Gastroesophageal sphincter (tissue), 4 donors: ENCODE data around the gene GOSR2. TPM values are rescaled to one million over a fixed set of nuclear protein-coding genes. Genes with fewer than 3 reads are reported as not detected.

Experiments used
- ATAC-seq: fragments of 150-250 bp; one replicate; pipeline ENCODE4 v1.9.1; 2016; ENCODE audit warnings: mild to moderate bottlenecking, moderate library complexity
- H3K27ac ChIP-seq, 4 donors: fragments of 200-600 bp; sonication (generic) in 3 of 4; 1 replicate in 3 of 4; 2 replicates in 1 of 4; pipeline ENCODE4 v1.5.1; 2016 to 2019
- H3K27me3 ChIP-seq: fragments of 200-600 bp; sonication (generic); one replicate; pipeline ENCODE4 v1.5.1; 2019
- H3K36me3 ChIP-seq, 2 donors: fragments of 200-600 bp; sonication (generic); one replicate each; pipeline ENCODE4 v1.5.1; 2019; ENCODE audit warnings: control low read depth in 1 of 2
- H3K4me1 ChIP-seq, 3 donors: fragments of 200-600 bp; sonication (generic); 1 replicate in 2 of 3; 2 replicates in 1 of 3; pipeline ENCODE4 v1.5.1; 2016 to 2019; ENCODE audit warnings: control low read depth in 2 of 3
- H3K4me3 ChIP-seq, 2 donors: fragments of 200-600 bp; sonication (generic); one replicate each; pipeline ENCODE4 v1.5.1; 2019; ENCODE audit warnings: mild to moderate bottlenecking in 1 of 2, moderate library complexity in 1 of 2
- H3K9me3 ChIP-seq, 3 donors: fragments of 200-600 bp; sonication (generic); one replicate each; pipeline ENCODE4 v1.5.1; 2017 to 2019; ENCODE audit warnings: control low read depth in 2 of 3
- EP300 ChIP-seq: sonication (generic); formaldehyde crosslinking; IDR thresholded peaks from one replicate; pipeline ENCODE4 v1.6.1; 2017; ENCODE audit warnings: antibody characterized with exemption, mild to moderate bottlenecking
- POLR2A ChIP-seq, 2 donors: fragments of 450-650 bp; IDR thresholded peaks; one replicate each; pipeline ENCODE4 v1.6.1; 2017; ENCODE audit warnings: antibody characterized with exemption in 2 of 2, mild to moderate bottlenecking in 2 of 2, moderate library complexity in 1 of 2
- POLR2AphosphoS5 ChIP-seq: sonication (generic); formaldehyde crosslinking; IDR thresholded peaks from one replicate; pipeline ENCODE4 v1.6.1; 2017; ENCODE audit warnings: antibody characterized with exemption
- WGBS, 2 donors: methylation state at CpG; one replicate each; pipeline ENCODE4 v1.1.5; 2018; ENCODE audit warnings: low coverage in 1 of 2; 5-methylcytosine and 5-hydroxymethylcytosine counted together
- total RNA-seq, 4 donors: library from RNA; depleted of rRNA; stranded (reverse); fragments of >200 nt; gene quantifications; one replicate each; pipeline ENCODE4 v1.1.0, GENCODE V29; 2016
- TF ChIP-seq, protein P1 (sequence below), 4 experiments: fragments of 200-600 bp in 2 of 4; fragments of 450-650 bp in 2 of 4; sonication (generic) in 1 of 4; IDR thresholded peaks; one replicate each; pipeline ENCODE4 v1.5.1; 2017 to 2019; ENCODE audit warnings: antibody characterized with exemption in 4 of 4, mild to moderate bottlenecking in 2 of 4, moderate library complexity in 2 of 4

GOSR2 gene
- total RNA-seq, 4 donors from 2014 or later, result 37.8 to 53.1 (median 45.5) TPM

DNA sequence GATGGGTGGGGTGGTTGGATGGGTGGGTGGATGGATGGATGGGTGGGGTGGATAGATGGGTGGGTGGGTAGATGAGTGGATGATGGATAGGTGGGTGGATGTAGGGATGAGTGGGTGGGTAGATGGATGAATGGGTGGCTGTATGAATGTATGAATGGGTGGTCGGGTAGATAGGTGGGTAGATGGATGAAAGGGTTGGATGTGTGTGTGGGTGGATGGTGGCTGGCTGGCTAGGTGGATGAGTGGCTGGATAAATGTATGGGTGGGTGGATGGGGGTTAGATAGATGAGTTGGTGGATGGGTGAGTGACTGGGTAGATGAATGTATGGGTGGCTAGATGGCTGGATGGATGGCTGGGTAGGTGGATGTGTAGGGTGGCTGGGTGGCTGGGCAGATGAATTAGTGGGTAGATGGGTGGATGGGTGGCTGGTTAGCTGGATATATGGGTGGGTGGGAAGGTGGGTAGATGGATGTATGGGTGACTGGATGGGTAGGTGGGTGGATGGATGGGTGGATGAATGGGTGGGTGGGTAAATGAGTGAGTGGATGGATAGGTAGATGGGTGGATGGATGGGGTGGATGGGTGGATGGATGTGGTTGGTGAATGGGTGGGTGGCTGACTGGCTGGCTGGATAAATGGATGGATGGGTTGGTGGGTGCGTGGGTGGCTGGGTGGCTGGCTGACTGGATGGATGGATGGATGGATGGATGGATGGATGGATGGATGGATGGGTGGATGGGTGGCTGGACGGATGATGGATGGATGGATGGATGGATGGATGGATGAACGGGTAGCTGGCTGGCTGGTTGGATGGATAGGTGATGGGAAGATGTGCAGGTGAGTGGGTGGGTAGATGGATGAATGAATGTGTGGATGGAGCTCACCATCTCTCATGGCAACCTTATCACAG, 18.9 kb upstream of the GOSR2 start:
- WGBS, 2 donors, result 83 to 92% methylated on average over 4 of the region's 4 CpGs
- Histone ChIP-seq H3K36me3 (no peaks in the 10 kb centered on the region), H3K27me3 (peaks cover 27% of the 10 kb centered on the region), H3K9me3 (peaks cover 0 to 1% (median 0%) of the 10 kb centered on the region in 3 donors), H3K4me1 (no peaks in the 10 kb centered on the region), H3K27ac (no peak overlapping the region), H3K4me3 (no peak overlapping the region)
- TF ChIP-seq, protein P1, sequence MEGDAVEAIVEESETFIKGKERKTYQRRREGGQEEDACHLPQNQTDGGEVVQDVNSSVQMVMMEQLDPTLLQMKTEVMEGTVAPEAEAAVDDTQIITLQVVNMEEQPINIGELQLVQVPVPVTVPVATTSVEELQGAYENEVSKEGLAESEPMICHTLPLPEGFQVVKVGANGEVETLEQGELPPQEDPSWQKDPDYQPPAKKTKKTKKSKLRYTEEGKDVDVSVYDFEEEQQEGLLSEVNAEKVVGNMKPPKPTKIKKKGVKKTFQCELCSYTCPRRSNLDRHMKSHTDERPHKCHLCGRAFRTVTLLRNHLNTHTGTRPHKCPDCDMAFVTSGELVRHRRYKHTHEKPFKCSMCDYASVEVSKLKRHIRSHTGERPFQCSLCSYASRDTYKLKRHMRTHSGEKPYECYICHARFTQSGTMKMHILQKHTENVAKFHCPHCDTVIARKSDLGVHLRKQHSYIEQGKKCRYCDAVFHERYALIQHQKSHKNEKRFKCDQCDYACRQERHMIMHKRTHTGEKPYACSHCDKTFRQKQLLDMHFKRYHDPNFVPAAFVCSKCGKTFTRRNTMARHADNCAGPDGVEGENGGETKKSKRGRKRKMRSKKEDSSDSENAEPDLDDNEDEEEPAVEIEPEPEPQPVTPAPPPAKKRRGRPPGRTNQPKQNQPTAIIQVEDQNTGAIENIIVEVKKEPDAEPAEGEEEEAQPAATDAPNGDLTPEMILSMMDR (IDR thresholded peaks at IDR 0.05), result no peak
- TF ChIP-seq POLR2A (IDR thresholded peaks at IDR 0.05) (no peak), POLR2AphosphoS5 (no peak), EP300 (no peak)
- ATAC-seq, result no peak

DNA sequence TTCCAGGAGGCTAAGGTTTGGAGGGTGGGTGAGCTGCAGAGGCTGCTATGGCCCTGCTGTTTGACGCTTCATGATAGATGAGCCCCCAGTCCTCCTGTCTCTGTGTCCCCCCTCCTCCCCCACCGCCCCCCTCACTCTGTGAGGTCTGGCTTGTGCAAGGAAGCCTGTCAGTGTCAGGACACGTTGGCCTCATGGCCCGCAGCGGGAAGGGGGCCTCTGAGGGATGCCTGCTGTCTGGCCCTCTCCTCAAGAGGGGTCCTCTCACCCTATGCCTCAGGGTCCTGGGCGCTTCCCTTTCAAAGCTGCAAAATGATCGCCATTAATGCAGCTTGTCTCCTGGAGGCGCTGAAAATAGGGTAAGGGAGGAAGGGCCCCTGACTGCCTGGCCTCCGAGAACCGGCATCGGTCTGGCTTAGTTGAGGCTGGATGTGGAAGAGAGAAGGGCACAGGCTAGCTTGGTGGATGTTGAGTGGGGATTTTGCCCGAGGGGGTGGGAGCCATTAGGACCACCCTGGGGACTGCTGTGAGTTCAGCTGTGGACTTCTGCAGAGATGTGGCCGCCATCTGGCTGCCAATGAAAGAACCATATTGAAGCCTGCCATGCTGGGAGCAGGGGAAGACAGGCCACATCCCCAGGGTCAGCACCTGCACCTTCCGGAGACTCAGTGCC, 14.8 kb upstream of the GOSR2 start:
- WGBS, 2 donors, result 60% methylated on average over 2 of the region's 14 CpGs; no CpG with 5 or more reads in 1 of the 2 donors
- Histone ChIP-seq H3K27me3 (peaks cover 57% of the 10 kb centered on the region), H3K27ac (no peak overlapping the region), H3K36me3 (no peaks in the 10 kb centered on the region), H3K9me3 (no peaks in the 10 kb centered on the region), H3K4me1 (no peaks in the 10 kb centered on the region), H3K4me3 (no peak overlapping the region)
- TF ChIP-seq EP300 (no peak), POLR2A (IDR thresholded peaks at IDR 0.05) (no peak), POLR2AphosphoS5 (no peak)
- TF ChIP-seq, protein P1 (IDR thresholded peaks at IDR 0.05), result no peak
- ATAC-seq, result no peak

DNA sequence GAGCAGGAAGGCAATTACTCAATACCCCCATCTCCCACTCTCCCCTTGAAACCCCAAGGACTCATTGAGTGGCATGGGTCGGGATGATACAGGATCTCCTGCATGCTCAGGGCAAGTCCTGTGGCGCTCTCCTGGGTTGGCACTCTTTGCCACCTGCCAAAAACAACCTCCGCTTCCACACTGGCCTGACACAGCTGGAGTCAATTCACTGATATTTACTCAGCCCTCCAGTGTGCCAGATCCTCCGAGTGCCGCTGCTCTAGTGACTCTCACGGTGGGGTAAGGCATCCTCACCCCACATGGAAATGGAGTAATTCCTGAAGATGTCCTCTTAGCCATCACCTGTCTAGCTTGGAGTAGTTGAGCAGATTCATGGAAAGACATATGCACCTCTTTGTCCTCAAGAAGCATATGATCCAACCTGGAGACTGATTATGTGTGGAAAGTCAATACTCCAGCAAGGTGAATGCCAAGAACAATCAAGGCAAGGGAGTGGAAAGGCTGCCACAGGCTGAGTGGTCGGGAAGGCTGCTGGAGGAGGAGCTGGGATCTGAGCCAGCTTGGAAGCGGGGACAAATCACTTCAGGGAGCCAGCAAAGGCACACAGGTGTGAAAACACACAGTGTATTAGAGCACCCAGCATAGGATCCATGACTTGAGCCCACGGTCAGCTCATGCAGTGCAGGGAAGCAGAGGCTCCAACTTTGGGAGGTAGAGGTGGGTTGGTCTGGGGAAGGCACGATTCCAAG, 12.6 kb upstream of the GOSR2 start:
- Histone ChIP-seq H3K27ac (no peak overlapping the region), H3K4me3 (no peak overlapping the region), H3K36me3 (no peaks in the 10 kb centered on the region), H3K4me1 (no peaks in the 10 kb centered on the region), H3K27me3 (peaks cover 47% of the 10 kb centered on the region), H3K9me3 (no peaks in the 10 kb centered on the region)
- 56 to 78% methylated on average over 3 to 8 of the region's 10 CpGs for WGBS, 2 donors
- no peak for TF ChIP-seq POLR2AphosphoS5
- TF ChIP-seq EP300, result no peak
- TF ChIP-seq POLR2A (IDR thresholded peaks at IDR 0.05), result no peak
- TF ChIP-seq, protein P1 (IDR thresholded peaks at IDR 0.05), result no peak
- ATAC-seq, result no peak

DNA sequence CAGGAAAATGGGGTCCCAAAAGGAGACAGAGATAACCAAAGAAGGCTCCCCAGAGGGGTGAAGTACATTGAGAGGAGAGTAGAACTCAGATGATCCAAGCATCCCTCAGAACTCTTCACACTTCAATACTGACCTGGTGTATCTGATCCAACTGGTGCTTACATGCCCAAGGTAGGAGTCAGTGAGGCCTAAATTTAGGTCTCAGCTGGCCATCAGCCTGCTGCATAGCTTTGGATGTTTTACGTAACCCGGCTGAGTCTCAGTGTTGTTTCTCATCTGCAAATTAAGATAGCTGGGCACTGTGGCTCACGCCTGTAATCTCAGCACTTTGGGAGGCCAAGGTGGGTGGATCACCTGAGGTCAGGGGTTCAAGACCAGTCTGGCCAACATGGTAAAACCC, 11.6 kb upstream of the GOSR2 start:
- no peak overlapping the region for H3K27ac ChIP-seq
- WGBS, 2 donors, result 81% methylated on average over 2 of the region's 3 CpGs; no CpG with 5 or more reads in 1 of the 2 donors
- TF ChIP-seq, protein P1 (IDR thresholded peaks at IDR 0.05), result no peak
- TF ChIP-seq POLR2AphosphoS5 (no peak), EP300 (no peak), POLR2A (IDR thresholded peaks at IDR 0.05) (no peak)
- no peak for ATAC-seq
- H3K9me3 ChIP-seq, result no peaks in the 10 kb centered on the region
- H3K36me3 ChIP-seq, result no peaks in the 10 kb centered on the region
- no peaks in the 10 kb centered on the region for H3K4me1 ChIP-seq
- no peak overlapping the region for H3K4me3 ChIP-seq
- H3K27me3 ChIP-seq, result peaks cover 47% of the 10 kb centered on the region
